MCF 10A (cell line): ENCODE measurements around the gene FUCA2. TPM values are rescaled to one million over a fixed set of nuclear protein-coding genes. Genes with fewer than 3 reads are reported as not detected.

ENCODE experiments used
- BruUV-seq: library from RNA; stranded (reverse); fragments of 400-500 nt; replicated peaks from 2 replicates; lab custom pipeline; 2021; lab: Mats Ljungman, UMichigan
- CTCF ChIA-PET: fragments of 300-600 bp; sonication (Branson Sonifier 250); formaldehyde crosslinking; extraction: SDS; loops from one replicate; lab custom pipeline; 2021; ENCODE audit warnings: antibody characterized with exemption, inconsistent platforms; lab: Yijun Ruan, JAX
- POLR2A ChIA-PET: fragments of 300-600, 350-650 bp; sonication (Branson Sonifier 250); formaldehyde crosslinking; extraction: SDS; loops from one replicate; lab custom pipeline; 2020; ENCODE audit warnings: antibody characterized with exemption, inconsistent platforms; lab: Yijun Ruan, JAX
- DNase-seq: peaks from one replicate; pipeline ENCODE4 v3.0.0-alpha.2; 2018; ENCODE audit not compliant: unreplicated experiment
- H3K27ac Mint-ChIP-seq: one replicate; pipeline ENCODE4 v1.8.0; 2022; ENCODE audit warnings: mild to moderate bottlenecking, low read depth, mixed read lengths; ENCODE audit not compliant: unreplicated experiment
- H3K27me3 Mint-ChIP-seq: one replicate; pipeline ENCODE4 v1.8.0; 2022; ENCODE audit warnings: mixed read lengths; ENCODE audit not compliant: insufficient read depth, unreplicated experiment
- H3K36me3 Mint-ChIP-seq: one replicate; pipeline ENCODE4 v1.8.0; 2022; ENCODE audit warnings: mild to moderate bottlenecking, moderate library complexity, mixed read lengths; ENCODE audit not compliant: insufficient read depth, unreplicated experiment
- H3K4me1 Mint-ChIP-seq: one replicate; pipeline ENCODE4 v1.8.0; 2022; ENCODE audit warnings: mixed read lengths; ENCODE audit not compliant: insufficient read depth, unreplicated experiment
- H3K4me3 Mint-ChIP-seq: one replicate; pipeline ENCODE4 v1.8.0; 2022; ENCODE audit warnings: mild to moderate bottlenecking, moderate library complexity, mixed read lengths; ENCODE audit not compliant: unreplicated experiment
- H3K9me3 Mint-ChIP-seq: one replicate; pipeline ENCODE4 v1.8.0; 2022; ENCODE audit warnings: mixed read lengths; ENCODE audit not compliant: unreplicated experiment
- intact Hi-C: fragments of 100-400 bp; cut with micrococcal nuclease; formaldehyde crosslinking; loops from 2 replicates; pipeline ENCODE4 v1.14.1; 2022
- total RNA-seq: library from RNA; stranded (reverse); gene quantifications from 2 replicates; pipeline ENCODE4 v1.2.3, GENCODE V29; 2022
- TF ChIP-seq, protein P1 (sequence below): fragments of 200-600 bp; IDR thresholded peaks from one replicate; pipeline ENCODE4 v1.8.0; 2022; ENCODE audit warnings: antibody characterized with exemption, mild to moderate bottlenecking; ENCODE audit not compliant: unreplicated experiment

Gene FUCA2
- total RNA-seq, 1 experiment from 2014 or later = 54.8 TPM

DNA sequence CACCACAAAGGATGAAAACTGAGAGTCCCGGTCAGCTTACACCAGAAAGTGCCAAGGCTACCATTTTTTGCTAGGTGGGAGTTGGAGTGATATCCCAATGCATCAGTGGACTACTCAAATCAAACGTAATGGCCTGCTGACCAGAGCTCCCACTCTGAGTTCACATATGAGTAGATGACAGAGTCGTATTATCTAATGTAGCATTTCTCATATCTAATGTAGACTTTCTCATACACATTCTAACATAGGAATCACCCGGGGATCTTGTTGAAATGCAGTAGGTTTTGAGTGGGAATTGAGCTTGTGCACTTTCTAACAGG lies 38.4 kb upstream of the FUCA2 start:
- Mint-ChIP-seq H3K36me3 (no peaks in the 10 kb centered on the region), H3K4me3 (no peak overlapping the region), H3K27me3 (no peaks in the 10 kb centered on the region), H3K27ac (no peak overlapping the region), H3K9me3 (no peaks in the 10 kb centered on the region), H3K4me1 (peaks cover 8% of the 10 kb centered on the region)
- BruUV-seq = no TSS peak
- intact Hi-C loops = no loop called here
- no peak for DNase-seq
- CTCF ChIA-PET = interaction anchor here (0.7 kb wide), 2 partner anchors 9 to 158 kb away, joined by 3 read pairs; no protein-coding TSS in a partner anchor
- TF ChIP-seq, protein P1, sequence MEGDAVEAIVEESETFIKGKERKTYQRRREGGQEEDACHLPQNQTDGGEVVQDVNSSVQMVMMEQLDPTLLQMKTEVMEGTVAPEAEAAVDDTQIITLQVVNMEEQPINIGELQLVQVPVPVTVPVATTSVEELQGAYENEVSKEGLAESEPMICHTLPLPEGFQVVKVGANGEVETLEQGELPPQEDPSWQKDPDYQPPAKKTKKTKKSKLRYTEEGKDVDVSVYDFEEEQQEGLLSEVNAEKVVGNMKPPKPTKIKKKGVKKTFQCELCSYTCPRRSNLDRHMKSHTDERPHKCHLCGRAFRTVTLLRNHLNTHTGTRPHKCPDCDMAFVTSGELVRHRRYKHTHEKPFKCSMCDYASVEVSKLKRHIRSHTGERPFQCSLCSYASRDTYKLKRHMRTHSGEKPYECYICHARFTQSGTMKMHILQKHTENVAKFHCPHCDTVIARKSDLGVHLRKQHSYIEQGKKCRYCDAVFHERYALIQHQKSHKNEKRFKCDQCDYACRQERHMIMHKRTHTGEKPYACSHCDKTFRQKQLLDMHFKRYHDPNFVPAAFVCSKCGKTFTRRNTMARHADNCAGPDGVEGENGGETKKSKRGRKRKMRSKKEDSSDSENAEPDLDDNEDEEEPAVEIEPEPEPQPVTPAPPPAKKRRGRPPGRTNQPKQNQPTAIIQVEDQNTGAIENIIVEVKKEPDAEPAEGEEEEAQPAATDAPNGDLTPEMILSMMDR = no peak
- POLR2A ChIA-PET = interaction anchor here (0.5 to 1.3 kb wide), 2 partner anchors 13 to 214 kb away, joined by 3 read pairs; no protein-coding TSS in a partner anchor

DNA sequence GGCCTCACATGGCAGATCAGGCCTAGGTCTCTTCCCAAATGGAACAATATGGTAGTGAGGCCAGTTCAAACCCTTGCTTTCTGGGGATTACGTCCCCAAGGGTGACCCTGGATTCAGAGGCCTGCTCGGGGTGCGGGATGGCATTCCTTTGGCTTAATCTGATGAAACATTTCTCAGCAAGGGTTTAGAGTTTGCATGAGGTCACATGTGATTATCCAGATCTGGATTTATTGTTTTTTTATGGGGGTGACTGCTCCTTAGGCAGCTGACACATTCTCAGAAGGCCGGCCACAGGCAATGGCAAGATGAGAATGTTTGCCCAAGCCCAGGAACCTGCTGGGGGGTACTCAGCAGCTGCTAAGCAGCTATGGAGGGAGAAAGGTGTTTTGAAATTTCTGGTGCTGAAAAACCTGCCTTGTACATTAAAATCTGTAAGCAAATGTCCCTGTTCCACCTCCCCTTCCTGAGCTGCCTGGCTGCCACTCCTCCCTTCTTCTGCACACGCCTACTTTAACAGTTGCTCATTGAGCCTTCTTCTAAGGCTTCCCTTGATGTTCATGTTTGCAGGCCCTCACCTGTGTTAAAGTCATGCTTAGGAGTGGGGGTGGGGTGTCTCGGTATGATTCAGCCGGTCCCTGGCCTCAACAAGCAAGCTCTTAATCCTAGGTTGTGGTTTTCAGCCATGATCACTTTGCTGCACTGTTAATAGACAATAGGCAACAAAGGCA lies 37.9 kb upstream of the FUCA2 start:
- peak; percentile 49 for DNase-seq
- Mint-ChIP-seq H3K4me3 (no peak overlapping the region), H3K9me3 (no peaks in the 10 kb centered on the region), H3K27ac (no peak overlapping the region), H3K4me1 (peaks cover 5% of the 10 kb centered on the region), H3K36me3 (no peaks in the 10 kb centered on the region), H3K27me3 (no peaks in the 10 kb centered on the region)
- CTCF ChIA-PET = interaction anchor here (0.7 kb wide), 2 partner anchors 8 to 158 kb away, joined by 3 read pairs; no protein-coding TSS in a partner anchor
- no TSS peak for BruUV-seq
- intact Hi-C loops = no loop called here
- TF ChIP-seq, protein P1 = no peak
- POLR2A ChIA-PET = interaction anchor here (0.5 to 1.3 kb wide), 2 partner anchors 12 to 213 kb away, joined by 3 read pairs; no protein-coding TSS in a partner anchor

DNA sequence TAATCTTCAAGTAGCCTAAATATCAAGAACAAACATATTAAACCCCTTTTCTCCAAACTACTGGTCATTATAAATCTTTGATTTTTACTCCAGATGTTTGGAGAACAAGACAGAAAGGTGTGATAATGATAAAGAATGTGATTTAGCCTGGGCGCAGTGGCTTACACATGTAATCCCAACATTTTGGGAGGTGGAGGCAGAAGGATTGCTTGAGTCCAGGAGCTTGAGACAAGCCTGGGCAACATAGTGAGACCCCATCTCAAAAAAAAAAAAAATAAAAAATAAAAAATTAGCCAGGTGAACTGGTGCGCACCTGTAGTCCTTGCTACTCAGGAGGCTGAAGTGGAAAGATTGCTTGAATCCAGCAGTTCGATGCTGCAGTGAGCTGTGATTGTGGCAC lies 35.1 kb upstream of the FUCA2 start:
- ChIA-PET POLR2A (no interaction called here), CTCF (no interaction called here)
- DNase-seq = no peak
- BruUV-seq = no TSS peak
- intact Hi-C loops = no loop called here
- TF ChIP-seq, protein P1 = no peak
- Mint-ChIP-seq H3K4me1 (peaks cover 15% of the 10 kb centered on the region), H3K27me3 (no peaks in the 10 kb centered on the region), H3K9me3 (no peaks in the 10 kb centered on the region), H3K36me3 (no peaks in the 10 kb centered on the region), H3K27ac (no peak overlapping the region), H3K4me3 (no peak overlapping the region)

DNA sequence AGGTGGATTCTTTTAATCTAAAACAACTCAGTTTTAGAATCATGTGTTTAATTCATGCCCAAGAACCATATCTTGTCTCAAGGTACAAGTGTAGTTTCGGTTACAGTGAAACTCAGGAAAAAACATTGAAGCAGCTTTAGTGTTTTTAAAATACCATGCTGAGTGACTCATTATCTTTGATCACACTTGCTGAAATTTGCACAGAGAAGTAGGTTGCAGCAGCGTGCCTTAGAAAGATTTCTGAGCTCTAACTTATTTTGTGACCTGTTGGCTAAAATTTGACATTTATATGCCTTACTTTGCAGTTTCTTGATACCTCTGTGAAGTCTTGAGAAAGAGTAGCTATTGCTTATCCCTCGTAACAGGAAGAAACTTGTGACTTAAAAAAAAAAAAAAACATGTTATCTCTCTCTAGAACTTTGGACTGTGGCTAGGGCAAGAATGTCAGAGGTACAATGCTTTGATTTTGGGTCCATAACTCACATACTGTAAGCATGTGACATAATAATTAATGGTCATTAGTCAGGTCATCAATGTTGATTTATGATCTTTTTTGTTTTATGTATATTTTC lies 34.5 kb upstream of the FUCA2 start:
- CTCF ChIA-PET = interaction anchor here (0.6 kb wide), 1 partner anchor 27 kb away, joined by 3 read pairs; no protein-coding TSS in a partner anchor
- Mint-ChIP-seq H3K36me3 (no peaks in the 10 kb centered on the region), H3K9me3 (no peaks in the 10 kb centered on the region), H3K4me3 (no peak overlapping the region), H3K27me3 (no peaks in the 10 kb centered on the region), H3K27ac (no peak overlapping the region), H3K4me1 (peaks cover 15% of the 10 kb centered on the region)
- TF ChIP-seq, protein P1 = no peak
- intact Hi-C loops = no loop called here
- POLR2A ChIA-PET = interaction anchor here (0.6 kb wide), 1 partner anchor 256 kb away, joined by 3 read pairs; no protein-coding TSS in a partner anchor
- no peak for DNase-seq
- BruUV-seq = no TSS peak
